GM19397 (cell line): ENCODE data around the gene LMX1B.

ENCODE experiments used
- ATAC-seq: cut with Tn5 transposase; IDR thresholded peaks from one replicate; pipeline ENCODE4 v1.9.1; 2021; ENCODE audit warnings: mild to moderate bottlenecking, moderate library complexity; ENCODE audit not compliant: unreplicated experiment

LMX1B gene

DNA sequence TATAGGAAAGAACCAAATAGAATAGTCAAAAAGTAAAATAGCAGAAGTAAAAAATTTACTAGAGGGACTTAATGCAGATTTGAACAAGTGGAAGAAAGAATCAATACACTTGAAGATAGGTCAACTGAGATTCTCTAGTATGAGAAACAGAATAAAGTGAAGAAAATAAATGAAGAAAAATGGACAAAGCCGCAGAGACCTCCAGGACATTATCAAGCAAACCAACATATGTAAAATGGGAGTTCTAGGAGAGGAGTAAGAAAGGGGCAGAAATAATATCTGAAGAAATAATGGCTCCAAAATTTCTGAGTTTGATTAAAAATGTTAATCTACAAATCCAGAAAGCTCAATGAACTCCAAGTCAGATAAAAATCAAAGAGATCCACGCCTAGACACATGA lies 121.1 kb downstream of the LMX1B start:
- ATAC-seq, result no peak

DNA sequence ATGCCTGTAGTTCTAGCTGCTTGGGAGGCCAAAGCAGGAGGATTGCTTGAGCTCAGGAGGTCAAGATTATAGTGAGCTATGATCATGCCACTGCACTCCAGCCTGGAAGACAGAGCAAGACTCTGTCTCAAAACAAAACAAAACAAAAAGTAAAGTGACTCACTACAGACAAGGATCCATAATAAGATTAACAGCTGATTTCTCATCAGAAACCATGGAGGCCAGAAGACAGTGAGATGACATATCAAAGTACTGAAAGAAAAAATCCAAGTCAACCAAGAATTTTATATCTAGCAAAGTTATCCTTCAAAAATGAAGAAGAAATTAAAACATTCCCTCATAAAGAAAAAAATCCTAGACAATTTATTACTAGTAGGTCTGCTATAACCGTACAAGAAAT lies 121.8 kb downstream of the LMX1B start:
- ATAC-seq, result no peak

DNA sequence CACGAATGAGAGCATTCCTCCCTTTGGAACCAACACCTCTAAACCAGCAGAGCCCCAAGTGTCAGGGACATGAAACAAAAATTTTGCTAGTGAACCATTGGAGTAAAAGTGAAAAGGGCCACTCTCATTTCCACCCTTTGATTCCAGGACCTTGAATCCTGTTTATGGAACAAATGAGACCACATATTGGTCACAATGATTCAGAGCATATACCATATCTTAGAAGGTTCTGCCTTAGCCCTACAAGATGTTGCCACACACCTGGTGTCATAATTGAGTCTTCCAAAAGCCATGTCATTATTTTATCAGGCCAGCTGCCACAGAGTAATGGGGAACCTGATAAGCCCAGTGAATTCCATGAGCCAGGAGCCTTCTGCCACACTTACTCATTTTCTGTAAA lies 124.8 kb downstream of the LMX1B start:
- ATAC-seq, result no peak

DNA sequence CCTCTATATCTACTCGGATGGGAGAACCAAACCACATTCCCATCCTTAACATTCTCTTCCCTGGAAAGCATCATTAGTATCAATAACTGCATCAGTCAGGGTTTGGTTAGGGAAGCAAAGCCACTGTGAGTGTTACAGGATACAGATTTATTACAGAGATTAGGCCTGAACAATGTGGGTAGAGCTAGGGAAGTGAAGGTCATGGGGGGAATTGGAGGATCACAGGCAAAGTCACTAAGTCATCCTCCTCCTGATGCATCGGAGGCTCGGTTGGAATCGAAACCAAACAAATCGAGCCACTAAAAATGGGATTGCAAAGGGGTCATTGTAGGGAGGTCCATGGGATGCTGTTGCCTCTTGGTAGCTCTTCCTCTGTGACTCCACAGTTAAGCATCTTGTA lies 129.3 kb downstream of the LMX1B start:
- ATAC-seq, result no peak

DNA sequence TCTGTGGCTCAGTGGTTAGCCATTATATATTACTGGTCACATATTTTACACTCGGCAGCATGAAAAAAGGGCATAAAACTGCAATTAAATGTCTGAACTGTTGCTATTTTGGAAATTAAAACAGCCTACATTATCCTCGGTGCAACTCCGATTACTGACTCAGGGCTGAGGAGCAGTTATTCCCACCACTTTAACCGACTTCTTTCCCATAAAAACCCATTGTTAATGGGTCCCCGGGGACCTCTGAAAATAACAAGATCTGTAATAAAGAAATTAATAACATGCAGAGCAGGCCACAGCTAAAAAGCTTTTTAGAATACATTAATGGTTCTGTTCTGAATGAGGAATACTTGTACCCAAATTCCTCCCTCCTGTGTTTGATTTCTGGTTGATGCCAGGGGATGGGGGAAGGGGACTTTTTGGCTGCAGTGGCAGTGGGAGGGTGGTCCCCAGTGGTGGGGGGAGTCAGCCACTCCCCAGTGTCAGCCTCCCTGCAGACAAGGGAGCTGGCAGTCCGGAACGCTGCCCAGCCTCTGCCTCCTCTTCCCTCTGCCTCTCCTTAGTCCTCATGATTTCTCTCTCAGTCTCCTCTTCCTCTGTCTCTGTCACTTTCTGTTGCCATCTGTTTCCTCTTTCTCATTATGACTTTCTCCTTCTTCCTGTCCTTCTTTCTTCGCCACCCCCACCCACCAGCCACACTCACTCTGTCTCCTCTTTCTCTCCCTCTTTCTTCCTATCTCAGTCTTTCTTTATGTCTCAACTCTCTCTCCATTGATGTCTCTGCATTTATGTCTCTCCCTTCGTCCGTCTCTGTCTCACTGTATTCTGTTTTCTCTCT lies 132.1 kb downstream of the LMX1B start:
- ATAC-seq, result no peak
